GM21423 (cell line): ENCODE results near the gene CA10.

Source experiments
- ATAC-seq: cut with Tn5 transposase; IDR thresholded peaks from one replicate; pipeline ENCODE4 v1.9.1; 2021; ENCODE audit warnings: mild to moderate bottlenecking, moderate library complexity; ENCODE audit not compliant: unreplicated experiment

Gene CA10

GRCh38 chr17:51613255-51613654 lies 545.3 kb downstream of the CA10 start:
- ATAC-seq, result no peak

GRCh38 chr17:51612692-51613091 lies 545.8 kb downstream of the CA10 start:
- ATAC-seq, result no peak

GRCh38 chr17:51611585-51611984 lies 546.9 kb downstream of the CA10 start:
- no peak for ATAC-seq

GRCh38 chr17:51610834-51611233 lies 547.7 kb downstream of the CA10 start:
- ATAC-seq, result no peak

GRCh38 chr17:51610155-51610554 lies 548.4 kb downstream of the CA10 start:
- no peak for ATAC-seq

GRCh38 chr17:51608251-51608933 lies 550.1 kb downstream of the CA10 start:
- no peak for ATAC-seq

- ATAC-seq, result no peak
Observed at GRCh38 chr17:51607512-51607911, 551.0 kb downstream of the CA10 start.

- no peak for ATAC-seq
Observed at GRCh38 chr17:51604299-51605020, 554.1 kb downstream of the CA10 start.

- no peak for ATAC-seq
Observed at GRCh38 chr17:51601622-51602261, 556.8 kb downstream of the CA10 start.

GRCh38 chr17:51598824-51599223 lies 559.7 kb downstream of the CA10 start:
- no peak for ATAC-seq

- no peak for ATAC-seq
Observed at GRCh38 chr17:51597345-51597744, 561.2 kb downstream of the CA10 start.

- ATAC-seq, result no peak
Observed at GRCh38 chr17:51595826-51596398, 562.6 kb downstream of the CA10 start.

GRCh38 chr17:51590071-51590656 lies 568.4 kb downstream of the CA10 start:
- no peak for ATAC-seq

- ATAC-seq, result no peak
Observed at GRCh38 chr17:51588063-51588462, 570.5 kb downstream of the CA10 start.

GRCh38 chr17:51587516-51587915 lies 571.0 kb downstream of the CA10 start:
- ATAC-seq, result no peak

- no peak for ATAC-seq
Observed at GRCh38 chr17:51585514-51586104, 572.9 kb downstream of the CA10 start.

GRCh38 chr17:51580869-51581268 lies 577.6 kb downstream of the CA10 start:
- ATAC-seq, result no peak
